ENCODE measurements around the gene DNASE1L2.
"Not testable (repeated sequence)": the region's sequence is repeated elsewhere in the genome, so short reads cannot be mapped to it uniquely, and the experiment has no call there.

DNASE1L2 gene

DNA sequence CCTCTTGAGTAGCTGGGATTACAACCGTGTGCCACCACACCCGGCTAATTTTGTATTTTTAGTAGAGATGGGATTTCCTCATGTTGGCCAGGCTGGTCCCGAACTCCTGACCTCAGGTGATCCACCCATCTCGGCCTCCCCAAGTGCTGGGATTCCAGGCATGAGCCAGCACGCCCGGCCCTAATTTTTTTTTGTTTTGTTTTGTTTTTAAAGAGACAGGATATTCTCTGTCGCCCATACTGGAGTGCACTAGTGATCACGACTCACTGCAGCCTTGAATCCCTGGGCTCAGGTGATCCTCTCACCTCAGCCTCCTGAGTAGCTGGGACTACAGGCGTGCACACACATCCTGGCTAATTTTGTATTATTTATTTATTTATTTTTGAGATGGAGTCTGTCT, 4.1 kb downstream of the DNASE1L2 start:
- DNase-seq (ENCODE audit: low read depth): not testable (repeated sequence)

DNA sequence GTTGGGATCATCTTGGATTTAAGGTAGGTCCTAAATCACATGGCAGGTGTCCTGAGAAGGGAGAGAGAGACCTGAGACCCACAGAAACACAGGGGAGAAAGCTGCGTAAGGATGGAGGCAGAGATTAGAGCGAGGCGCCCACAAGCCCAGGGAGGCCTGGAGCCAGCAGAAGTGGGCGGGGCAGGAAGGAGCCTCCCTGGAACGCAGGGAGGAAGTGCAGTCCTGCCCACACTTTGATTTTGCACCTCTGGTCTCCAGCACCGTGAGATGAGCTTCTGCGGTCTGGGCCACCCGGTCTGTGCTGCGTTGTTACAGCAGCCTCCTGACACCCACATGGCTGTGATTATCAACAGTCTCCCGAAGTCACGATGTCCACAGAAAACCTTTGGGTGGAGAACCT, 6.4 kb downstream of the DNASE1L2 start:
- DNase-seq (ENCODE audit: low read depth): no peak

DNA sequence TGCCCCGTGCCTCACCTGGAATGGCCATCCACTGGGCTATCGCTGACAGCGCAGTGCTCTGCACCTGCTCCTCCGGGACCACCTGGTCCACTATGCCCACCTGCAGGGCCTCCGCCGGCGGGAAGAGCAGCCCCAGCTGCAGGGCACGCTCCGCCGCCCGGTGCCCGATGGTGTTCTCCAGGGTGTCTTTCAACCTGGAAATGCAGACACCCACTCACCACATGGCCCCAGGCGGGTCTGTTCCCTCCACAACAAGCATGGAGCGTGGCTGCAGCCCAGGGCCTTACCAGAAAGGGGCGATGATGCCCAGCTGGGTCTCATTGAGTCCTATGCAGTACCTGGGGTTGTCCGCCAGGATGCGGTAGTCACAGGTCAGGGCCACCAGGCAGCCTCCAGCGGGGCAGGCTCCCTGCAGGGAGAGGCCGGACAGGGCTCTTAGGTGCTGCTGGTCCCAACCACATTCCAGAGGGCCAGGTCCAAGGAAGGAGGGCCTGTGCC, 6.8 kb downstream of the DNASE1L2 start:
- no peak for DNase-seq (ENCODE audit: low read depth)

DNA sequence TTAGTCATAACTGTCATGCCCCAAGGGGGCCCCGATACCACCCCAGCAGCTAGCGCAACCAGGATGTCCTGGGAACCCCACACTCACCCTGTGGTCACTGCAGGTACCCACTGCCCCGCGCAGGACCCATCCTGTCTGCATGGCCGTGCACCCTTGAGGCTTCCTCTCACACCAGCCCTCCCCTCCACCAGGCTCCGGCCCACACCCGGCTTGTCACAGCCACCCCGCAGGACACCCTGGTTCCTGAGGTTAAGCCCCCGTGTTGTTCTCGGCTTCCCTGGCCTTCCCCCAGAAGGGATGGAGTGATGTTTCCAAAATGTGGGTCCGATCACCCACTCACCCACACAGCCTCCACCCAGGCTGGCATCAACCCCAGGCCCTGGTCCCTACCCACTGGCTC, 7.5 kb downstream of the DNASE1L2 start:
- no peak for DNase-seq (ENCODE audit: low read depth)

DNA sequence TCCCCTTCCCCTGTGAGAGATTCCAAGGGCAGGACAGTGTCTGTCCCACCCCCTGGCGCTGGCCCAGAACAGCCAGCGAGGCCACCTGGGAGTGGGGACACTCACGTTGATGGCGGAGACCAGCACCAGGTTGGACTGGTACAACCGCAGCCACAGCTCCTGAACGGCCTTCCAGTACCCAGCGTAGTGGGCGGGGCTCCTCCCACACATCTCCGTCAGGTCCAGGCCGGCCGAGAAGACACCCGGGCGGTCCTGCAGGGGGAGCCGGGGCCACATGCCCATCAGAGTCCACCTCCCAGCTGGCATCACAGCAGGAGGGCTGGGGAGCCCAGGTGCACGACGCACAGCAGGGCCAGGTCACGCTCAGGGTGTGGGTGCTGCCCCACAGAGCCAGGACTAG, 8.1 kb downstream of the DNASE1L2 start:
- DNase-seq (ENCODE audit: low read depth): no peak

DNA sequence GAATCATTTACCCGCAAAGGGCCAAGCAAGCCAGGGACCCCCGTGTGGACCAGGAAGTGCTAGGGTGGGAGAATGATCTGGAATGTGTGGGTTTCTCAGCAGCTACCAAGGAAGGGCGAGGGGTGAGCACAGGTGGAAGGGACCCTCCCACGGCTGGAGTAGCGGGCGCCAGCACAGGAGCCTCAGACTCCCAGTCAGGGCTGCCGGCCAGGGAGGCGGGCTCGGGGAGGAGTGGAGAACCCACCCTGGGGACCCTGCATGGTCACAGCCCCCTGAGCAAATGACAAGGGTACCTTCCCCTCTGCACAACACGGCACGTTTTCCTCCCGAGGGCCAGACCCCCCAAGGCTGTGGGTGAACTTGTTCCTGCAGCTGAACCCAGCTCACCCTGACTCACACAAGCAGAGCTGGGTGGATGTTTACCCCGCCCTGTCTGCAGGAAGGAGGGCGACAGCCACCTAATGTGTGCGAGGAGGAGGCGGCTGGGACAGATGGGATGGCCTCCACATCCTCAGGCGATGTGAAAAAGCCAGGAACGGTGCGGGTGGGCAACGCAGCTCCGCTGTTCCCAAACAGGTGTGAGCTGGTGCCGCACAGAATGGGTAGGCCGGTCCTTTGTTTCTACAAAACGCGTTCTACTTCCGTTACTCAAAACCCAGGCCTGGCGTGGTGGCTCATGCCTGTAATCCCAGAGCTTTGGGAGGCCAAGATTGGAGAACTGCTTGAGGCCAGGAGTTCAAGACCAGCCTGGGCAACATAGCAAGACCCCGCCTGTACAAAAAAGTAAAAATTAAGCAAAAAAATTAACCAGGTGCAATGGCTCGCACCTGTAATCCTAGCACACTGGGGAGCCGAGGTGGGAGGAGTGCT, 8.9 kb downstream of the DNASE1L2 start:
- no peak for DNase-seq (ENCODE audit: low read depth)

DNA sequence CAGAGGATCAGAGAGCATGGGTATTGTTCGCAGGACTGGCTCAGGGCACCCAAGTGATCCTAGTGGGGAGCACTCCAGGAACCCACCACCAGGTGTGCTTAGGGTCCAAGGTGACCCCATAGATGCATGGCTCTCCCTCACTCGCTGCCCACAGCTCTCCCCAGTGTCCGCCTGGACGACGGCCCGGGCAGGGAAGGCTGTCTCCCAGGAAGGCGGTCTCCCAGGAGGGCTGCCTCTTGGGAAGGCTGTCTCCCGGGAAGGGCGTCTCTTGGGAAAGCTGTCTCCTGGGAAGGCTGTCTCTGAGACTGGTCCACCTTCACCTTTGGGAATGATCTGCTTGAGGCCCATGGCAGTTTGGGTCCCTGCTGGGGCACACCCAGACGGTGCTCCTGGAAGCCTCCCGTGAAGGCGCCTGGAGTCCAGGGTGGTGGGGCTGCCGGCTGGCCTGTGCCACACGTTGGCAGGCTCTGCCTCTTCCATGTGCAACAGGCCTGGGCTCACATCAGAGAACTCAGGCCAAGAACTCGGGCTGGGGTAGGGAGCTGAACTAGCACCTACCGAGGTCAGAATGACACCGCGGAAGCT, 10.1 kb downstream of the DNASE1L2 start:
- DNase-seq (ENCODE audit: low read depth): no peak

DNA sequence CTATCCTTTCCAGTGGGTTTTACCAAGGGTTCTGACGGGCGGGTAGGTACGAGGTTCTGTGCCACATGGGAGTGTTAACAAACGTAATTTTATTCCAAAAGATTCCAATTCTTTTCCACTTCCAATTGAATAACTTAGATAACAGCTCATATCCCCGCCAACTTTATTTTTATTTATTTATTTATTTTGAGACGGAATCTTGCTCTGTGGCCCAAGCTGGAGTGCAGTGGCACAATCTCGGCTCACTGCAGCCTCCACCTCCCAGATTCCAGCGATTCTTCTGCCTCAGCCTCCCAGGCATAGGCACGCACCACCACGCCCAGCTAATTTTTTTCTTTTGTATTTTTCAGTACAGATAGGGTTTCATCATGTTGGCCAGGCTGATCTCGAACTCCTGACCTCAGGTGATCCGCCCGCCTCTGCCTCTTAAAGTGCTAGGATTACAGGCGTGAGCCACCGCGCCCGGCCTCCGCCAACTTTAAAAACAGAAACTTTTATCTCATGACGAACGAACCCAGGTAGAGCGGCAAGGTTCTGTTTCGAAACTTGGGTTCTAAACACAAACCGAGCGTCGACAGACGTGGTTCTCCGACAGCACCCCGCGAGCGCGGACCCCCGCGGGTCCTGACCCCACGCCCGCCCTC, 14.5 kb downstream of the DNASE1L2 start:
- DNase-seq (ENCODE audit: low read depth): peak; percentile 47

DNA sequence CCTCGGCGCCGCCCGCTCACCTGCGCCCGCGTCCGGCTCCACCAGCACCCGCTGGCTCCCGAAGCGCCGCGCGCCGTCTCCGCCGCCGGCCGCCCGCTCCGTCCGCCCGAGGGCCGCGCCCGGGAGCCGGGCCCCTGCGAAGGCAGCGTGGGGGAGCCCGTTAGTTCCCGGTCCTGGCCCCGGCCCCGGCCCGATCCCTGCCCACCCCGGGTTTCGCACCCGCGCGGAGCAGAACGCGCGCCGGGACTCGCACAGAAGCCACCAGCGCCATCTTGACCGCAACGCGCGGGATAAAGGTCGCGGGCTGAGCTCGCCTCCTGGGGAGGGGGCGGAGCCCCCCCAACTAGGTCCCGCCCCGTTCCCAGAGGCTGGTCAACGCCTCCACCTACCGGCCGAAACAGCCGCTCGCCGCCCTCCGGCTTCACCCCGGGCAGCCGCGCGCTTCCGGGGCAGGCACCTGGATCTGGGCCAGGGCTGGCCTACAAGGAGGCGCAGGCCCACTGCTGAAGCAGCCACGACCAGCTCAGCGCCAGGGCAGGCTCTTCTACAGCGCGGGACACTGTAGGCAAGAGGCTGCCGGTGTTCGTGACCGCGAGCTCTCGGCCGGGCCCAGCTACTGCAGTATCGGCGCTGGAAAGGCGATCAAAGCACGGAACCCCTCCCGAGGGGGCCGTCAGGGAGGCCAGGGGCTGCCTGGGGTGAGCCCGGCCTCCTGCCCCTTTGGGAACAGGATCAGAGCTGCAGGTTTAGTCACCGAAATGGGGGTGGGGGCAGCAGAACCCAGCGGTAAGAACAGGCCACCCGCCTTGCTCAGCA, 15.3 kb downstream of the DNASE1L2 start, which contains the start of gene ECI1:
Gene ECI1 (minus strand): TSS at position 292 of the 816 bp plus-strand sequence. CDS start 21 bp downstream, at position 271.
- DNase-seq (ENCODE audit: low read depth): peak; percentile 92

DNA sequence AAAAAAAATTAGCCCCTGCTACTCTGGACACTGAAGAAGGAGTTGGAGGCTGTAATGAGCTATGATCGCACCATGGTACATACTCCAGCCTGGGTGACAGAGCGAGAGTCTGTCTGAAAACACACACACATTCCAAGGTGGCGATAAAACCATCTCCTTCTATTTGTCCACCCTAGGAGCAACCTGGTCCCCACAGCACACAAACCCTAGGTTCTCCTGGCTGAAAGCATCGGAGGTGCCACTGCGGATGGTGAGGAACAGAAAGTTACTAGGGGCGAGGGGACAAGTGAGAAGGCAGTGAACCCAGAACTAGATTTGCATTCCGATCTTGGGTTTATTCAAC, 16.5 kb downstream of the DNASE1L2 start:
- DNase-seq (ENCODE audit: low read depth): peak; percentile 9

DNA sequence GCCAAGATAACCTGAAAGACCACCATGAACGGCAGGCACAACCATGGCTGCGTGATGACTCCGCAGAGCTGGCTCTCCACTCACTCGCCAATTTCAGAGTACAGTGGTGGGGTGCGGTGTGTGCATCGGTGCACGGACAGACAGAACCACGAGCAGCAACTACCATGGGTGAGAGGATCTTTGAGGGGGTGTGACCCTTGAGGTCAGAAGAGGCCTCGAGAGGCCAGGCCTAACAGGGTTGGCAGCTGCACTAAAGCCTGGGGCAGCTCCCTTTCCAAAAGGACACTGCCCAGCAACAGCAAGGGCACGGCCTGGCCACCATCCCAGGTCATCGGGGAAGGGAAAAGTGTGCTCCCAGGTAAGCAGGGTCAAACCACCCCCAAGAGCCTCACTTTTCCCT, 17.0 kb downstream of the DNASE1L2 start:
- no peak for DNase-seq (ENCODE audit: low read depth)

DNA sequence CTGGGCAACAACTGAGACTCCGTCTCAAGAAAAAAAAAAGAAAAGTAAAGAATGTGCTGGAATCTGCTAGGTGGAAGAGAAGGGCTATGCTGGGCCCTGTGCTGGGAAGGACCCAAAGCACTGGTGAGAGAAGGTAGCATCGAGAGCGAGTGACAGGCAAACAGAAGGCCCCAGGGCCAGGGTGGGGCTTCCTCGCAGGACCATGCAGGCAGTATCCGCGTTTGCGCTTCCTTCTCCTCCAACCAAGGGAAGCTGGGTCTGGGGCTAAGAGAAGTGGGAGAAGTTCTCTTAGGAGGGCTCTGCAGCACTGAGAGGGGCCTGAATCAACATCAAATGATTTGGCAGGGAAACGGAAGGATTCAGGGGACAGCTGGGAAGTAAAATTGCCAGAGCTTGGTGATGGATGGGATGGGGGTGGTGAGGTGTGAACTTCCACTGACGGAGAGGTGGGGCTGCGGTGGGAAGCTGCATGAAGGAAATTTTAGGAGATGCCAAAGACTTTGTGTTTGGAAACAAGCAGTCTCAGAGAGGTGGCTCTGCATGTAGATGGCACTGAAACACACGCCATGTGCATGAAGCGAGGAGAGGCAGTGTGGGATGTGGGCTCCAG, 20.4 kb downstream of the DNASE1L2 start:
- DNase-seq (ENCODE audit: low read depth): no peak

DNA sequence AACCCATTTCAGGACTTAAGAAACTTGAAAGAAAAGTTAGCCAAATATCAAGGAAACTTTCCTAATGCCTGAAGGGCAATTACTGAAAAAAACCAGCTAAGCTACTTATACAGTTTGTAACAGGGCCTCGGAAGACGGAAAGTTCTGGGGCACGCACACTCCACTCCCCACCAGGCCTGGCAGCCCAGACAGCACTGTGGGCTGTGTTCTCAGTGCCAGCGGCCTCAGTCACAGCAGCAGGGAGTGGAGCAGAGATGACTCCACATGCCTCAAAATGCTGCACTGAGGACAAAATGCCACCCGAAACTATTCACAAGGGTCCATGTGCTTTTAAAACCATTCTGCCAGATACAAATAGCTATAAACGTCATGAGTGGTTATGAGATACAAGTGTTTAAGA, 21.5 kb downstream of the DNASE1L2 start:
- DNase-seq (ENCODE audit: low read depth): no peak

DNA sequence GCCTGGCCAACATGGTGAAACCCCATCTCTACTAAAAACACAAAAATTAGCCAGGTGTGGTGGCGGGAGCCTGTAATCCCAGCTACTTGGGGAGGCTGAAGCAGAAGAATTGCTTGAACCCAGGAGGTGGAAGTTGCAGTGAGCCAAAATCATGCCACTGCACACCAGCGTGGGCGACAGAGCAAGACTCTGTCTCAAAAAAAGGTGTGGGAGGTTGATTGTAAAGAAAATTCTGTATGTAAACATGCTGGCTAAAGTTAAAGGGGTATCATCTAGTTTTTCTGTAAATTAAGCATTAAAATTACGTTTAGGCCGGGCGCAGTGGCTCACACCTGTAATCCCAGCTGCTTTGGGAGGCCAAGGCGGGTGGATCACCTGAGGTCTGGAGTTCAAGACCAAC, 22.3 kb downstream of the DNASE1L2 start:
- DNase-seq (ENCODE audit: low read depth): not testable (repeated sequence)

DNA sequence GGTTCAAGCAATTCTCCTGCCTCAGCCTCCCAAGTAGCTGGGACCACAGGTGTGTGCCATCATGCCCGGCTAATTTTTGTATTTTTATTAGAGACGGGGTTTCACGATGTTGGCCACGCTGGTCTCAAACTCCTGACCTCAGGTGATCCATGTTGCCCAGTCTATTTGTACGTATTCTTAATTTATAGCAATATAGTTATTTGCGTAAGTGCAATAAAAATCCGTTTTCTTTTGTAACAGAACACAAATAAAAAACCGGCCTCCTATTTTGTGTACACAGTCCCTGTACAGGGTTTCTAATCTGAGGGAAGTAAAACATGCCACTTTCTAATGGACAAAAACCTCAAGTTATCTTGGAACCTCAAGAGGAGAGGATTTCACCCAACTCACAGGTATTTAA, 24.0 kb downstream of the DNASE1L2 start:
- DNase-seq (ENCODE audit: low read depth): no peak

DNA sequence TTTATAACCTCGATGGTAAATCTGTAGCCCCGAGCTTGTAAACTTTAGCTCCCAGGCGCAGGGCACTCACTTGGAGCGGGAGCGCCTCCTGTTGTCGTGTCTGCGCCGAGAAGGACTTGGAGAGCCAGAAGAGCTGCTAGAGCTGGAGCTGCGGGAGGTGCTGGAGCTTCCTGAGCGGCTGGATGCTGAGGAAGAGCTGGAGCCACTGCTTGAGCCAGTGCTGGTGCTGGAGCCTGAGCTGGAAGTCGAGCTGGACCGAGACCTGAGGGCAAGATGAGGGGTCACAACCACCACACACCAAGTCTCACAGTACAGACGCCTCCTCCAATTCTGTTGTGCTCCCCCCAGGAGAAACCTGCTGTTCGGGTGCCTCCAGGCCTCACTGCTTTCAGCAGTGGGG, 26.8 kb downstream of the DNASE1L2 start:
- not testable (repeated sequence) for DNase-seq (ENCODE audit: low read depth)

DNA sequence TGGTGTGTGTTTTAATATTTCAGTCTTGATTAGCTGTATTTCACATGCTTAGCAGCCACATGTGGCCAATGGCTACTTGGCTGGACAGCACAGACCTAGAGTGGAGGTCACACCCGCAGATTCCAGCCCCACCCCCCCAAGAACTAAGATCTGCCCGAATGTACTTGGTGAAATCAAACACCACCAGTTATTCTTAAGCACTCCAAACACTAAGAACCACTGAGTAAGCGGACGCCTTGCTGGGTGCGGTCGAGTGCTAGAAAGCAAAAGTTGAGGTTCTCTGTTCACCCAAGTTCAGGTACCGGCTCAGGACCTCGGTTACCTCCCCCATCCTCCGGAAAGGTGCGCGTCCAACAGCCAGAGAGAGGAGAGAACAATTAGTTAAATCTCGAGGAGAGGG, 30.6 kb downstream of the DNASE1L2 start:
- DNase-seq (ENCODE audit: low read depth): peak; percentile 18

DNA sequence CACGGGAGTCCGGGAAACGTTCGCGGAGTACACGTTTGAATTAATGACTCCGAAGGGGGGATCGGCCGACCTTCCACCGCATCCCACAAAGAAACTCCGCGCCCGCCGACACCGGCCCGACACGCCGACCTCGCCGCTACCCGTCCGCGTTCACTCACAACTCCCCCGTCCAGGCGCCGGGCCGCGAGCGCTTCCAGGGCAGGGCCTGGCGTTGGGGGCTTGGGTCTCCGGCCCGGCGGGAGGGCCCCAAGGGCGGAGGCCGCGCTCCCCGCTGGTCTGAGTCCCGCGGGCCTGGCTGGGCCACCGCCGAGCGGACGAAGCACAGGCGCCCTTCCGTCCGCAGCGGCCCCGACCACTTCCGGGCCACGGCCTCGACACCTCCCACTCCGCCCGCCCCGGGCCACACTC, 31.3 kb downstream of the DNASE1L2 start:
- not testable (repeated sequence) for DNase-seq (ENCODE audit: low read depth)

DNA sequence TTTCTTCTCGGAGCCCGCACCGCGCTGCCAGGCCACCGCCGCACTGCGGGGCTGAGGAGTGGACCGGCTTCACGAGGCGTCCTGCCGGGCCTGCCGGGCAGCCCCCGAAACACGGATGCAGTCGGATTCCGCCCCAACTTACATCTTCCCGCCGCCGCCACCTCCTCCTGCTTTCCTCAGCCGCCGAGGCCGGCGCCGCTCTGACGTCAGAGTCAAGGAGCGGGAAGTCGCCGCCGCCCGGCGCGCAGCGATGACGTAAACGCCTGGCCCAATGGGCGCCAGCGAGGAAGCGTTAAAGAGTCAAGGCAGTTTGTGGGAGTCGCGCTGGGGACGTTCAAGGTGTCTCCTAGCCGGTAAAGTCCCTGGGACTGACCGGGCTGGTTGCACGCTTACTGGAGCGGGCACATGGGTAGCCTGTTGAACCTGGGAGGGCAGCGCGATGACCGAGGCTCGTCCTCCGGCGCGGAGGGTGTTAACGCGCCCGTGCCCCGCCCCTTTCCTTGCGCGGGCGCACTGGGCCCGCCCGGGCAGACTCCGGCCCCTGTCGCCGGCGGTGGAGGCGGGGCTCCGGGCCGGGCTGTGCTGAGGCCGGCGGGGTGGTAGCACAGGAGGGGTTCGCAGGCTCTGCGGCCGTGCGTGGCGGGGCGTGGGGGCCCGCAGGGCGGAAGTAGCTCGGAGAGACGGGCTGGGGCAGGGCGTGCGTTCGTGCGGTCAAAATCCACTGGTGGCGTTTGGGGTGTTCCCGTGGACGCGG, 31.8 kb downstream of the DNASE1L2 start, which contains the start of gene RNPS1:
Gene RNPS1 (minus strand): TSS at position 214 of the 754 bp plus-strand sequence. CDS start 3,483 bp downstream, outside the sequence.
- DNase-seq (ENCODE audit: low read depth): peak; percentile 90

DNA sequence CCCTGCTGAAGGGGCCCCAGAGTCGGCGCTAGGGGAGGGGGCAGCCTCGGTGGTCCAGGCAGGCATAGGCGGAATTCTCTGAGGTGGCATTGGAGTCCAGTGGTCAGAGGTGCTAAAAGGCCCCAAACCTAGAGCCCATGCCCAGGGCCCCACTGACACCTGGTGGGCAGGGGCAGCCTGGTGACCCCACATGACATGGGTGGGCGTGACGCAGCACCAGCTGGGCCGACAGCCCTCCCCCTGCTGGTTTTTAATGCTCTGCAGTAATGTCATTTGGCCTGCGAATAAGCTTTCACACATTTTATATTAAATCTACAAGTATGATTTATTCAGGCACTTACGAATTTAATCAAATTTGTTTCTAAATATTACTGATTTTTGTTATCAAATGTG, 33.8 kb downstream of the DNASE1L2 start:
- DNase-seq (ENCODE audit: low read depth): no peak
